HEK293T (cell line): ENCODE results near the gene BBS1.

Source experiments
- FOXA1 ChIP-seq: fragments of 450-650 bp; IDR thresholded peaks from 2 replicates; pipeline ENCODE4 v1.6.1; 2016; ENCODE audit warnings: mild to moderate bottlenecking
- FOXK2 ChIP-seq: fragments of 450-650 bp; IDR thresholded peaks from 2 replicates; pipeline ENCODE4 v1.6.1; 2016; ENCODE audit warnings: mild to moderate bottlenecking
- FOXM1 ChIP-seq: fragments of 450-650 bp; IDR thresholded peaks from 2 replicates; pipeline ENCODE4 v1.6.1; 2017; ENCODE audit warnings: mild to moderate bottlenecking, borderline replicate concordance
- HDGF ChIP-seq: fragments of 450-650 bp; IDR thresholded peaks from 2 replicates; pipeline ENCODE4 v1.6.1; 2017; ENCODE audit warnings: antibody characterized with exemption, borderline replicate concordance
- NFRKB ChIP-seq: fragments of 450-650 bp; IDR thresholded peaks from 2 replicates; pipeline ENCODE4 v1.6.1; 2016; ENCODE audit warnings: mild to moderate bottlenecking, moderate library complexity
- SP1 ChIP-seq: fragments of 450-650 bp; IDR thresholded peaks from 2 replicates; pipeline ENCODE4 v1.6.1; 2017
- SUZ12 ChIP-seq: fragments of 450-650 bp; IDR thresholded peaks from 2 replicates; pipeline ENCODE4 v1.6.1; 2016; ENCODE audit warnings: mild to moderate bottlenecking
- TARDBP ChIP-seq: fragments of 450-650 bp; IDR thresholded peaks from 2 replicates; pipeline ENCODE4 v1.6.1; 2016
- ZNF384 ChIP-seq: fragments of 450-650 bp; IDR thresholded peaks from 2 replicates; pipeline ENCODE4 v1.6.1; 2016

- TF ChIP-seq SUZ12 (no peak), FOXK2 (no peak), FOXA1 (no peak), TARDBP (no peak), HDGF (no peak), FOXM1 (no peak), SP1 (no peak), NFRKB (no peak), ZNF384 (no peak)
These were observed 30.1 kb upstream of the BBS1 start, which contains the start of gene DPP3 for GRCh38 chr11:66480117-66480938.
